Activated CD4-positive, alpha-beta T cell treated with anti-CD3 and anti-CD28 coated beads for 4 hours (primary cell): ENCODE data around the gene ZNF407.

Experiments used
- DNase-seq, 2 donors: peaks; one replicate each; pipeline ENCODE4 v3.0.0-alpha.2; 2020

The ZNF407 gene

GRCh38 chr18:74836296-74837139 is 238.8 kb downstream of the ZNF407 start:
- DNase-seq, result no peak

- DNase-seq, result no peak
Measured at GRCh38 chr18:74840492-74841167, 243.0 kb downstream of the ZNF407 start.

GRCh38 chr18:74841248-74841647 is 243.6 kb downstream of the ZNF407 start:
- no peak for DNase-seq

- DNase-seq, result no peak
Measured at GRCh38 chr18:74849301-74849700, 251.6 kb downstream of the ZNF407 start.

- no peak for DNase-seq
Measured at GRCh38 chr18:74856434-74856833, 258.8 kb downstream of the ZNF407 start.

GRCh38 chr18:74856928-74857327 is 259.3 kb downstream of the ZNF407 start:
- DNase-seq, result no peak

- DNase-seq, result no peak
Measured at GRCh38 chr18:74857901-74858300, 260.2 kb downstream of the ZNF407 start.

GRCh38 chr18:74861154-74861553 is 263.5 kb downstream of the ZNF407 start:
- DNase-seq, result no peak

- no peak for DNase-seq
Measured at GRCh38 chr18:74862094-74862493, 264.4 kb downstream of the ZNF407 start.

GRCh38 chr18:74866577-74866976 is 268.9 kb downstream of the ZNF407 start:
- DNase-seq, result no peak

- no peak for DNase-seq
Measured at GRCh38 chr18:74868461-74868860, 270.8 kb downstream of the ZNF407 start.

GRCh38 chr18:74869904-74870863 is 272.5 kb downstream of the ZNF407 start:
- no peak for DNase-seq

GRCh38 chr18:74870950-74871349 is 273.3 kb downstream of the ZNF407 start:
- DNase-seq, result no peak

- DNase-seq, result no peak
Measured at GRCh38 chr18:74873629-74874028, 276.0 kb downstream of the ZNF407 start.

- no peak for DNase-seq
Measured at GRCh38 chr18:74874351-74874750, 276.7 kb downstream of the ZNF407 start.

GRCh38 chr18:74876630-74877243 is 279.1 kb downstream of the ZNF407 start:
- DNase-seq, result no peak

GRCh38 chr18:74878267-74878666 is 280.6 kb downstream of the ZNF407 start:
- DNase-seq, result no peak

- DNase-seq, result no peak
Measured at GRCh38 chr18:74880706-74881278, 283.1 kb downstream of the ZNF407 start.

- no peak for DNase-seq
Measured at GRCh38 chr18:74892066-74892627, 294.5 kb downstream of the ZNF407 start.

GRCh38 chr18:74895686-74896085 is 298.0 kb downstream of the ZNF407 start:
- DNase-seq, result no peak

- peak; percentile 31 to 35 for DNase-seq
Measured at GRCh38 chr18:74896390-74896991, 298.8 kb downstream of the ZNF407 start.
